ENCODE measurements around the gene KHDC3L.

KHDC3L gene

GRCh38 chr6:73362358-73362757 is at the start of gene KHDC3L:
TSS of gene KHDC3L (plus strand) at chr6:73362658. CDS start at chr6:73362730, 72 bp downstream.
- DNase-seq, result no peak

- no peak for DNase-seq
Observed at GRCh38 chr6:73314577-73315492, 47.6 kb upstream of the KHDC3L start.

- DNase-seq, result no peak
Observed at GRCh38 chr6:73323323-73323722, 39.1 kb upstream of the KHDC3L start.

GRCh38 chr6:73325656-73326055 is 36.8 kb upstream of the KHDC3L start:
- no peak for DNase-seq

- DNase-seq, result no peak
Observed at GRCh38 chr6:73328790-73329189, 33.7 kb upstream of the KHDC3L start.

GRCh38 chr6:73329201-73329600 is 33.3 kb upstream of the KHDC3L start:
- no peak for DNase-seq

- DNase-seq, result no peak
Observed at GRCh38 chr6:73339340-73339739, 23.1 kb upstream of the KHDC3L start.

GRCh38 chr6:73340048-73340447 is 22.4 kb upstream of the KHDC3L start:
- DNase-seq, result no peak

GRCh38 chr6:73341335-73341734 is 21.1 kb upstream of the KHDC3L start:
- DNase-seq, result no peak

- no peak for DNase-seq
Observed at GRCh38 chr6:73342174-73342573, 20.3 kb upstream of the KHDC3L start.

GRCh38 chr6:73343164-73343563 is 19.3 kb upstream of the KHDC3L start:
- DNase-seq, result no peak

GRCh38 chr6:73348550-73349204 is 13.8 kb upstream of the KHDC3L start:
- DNase-seq, result no peak

GRCh38 chr6:73349311-73349710 is 13.1 kb upstream of the KHDC3L start:
- no peak for DNase-seq

- no peak for DNase-seq
Observed at GRCh38 chr6:73353636-73354593, 8.5 kb upstream of the KHDC3L start, which contains the start of gene DPPA5. TSS of gene DPPA5 (minus strand) at chr6:73354276. CDS start at chr6:73354225, 51 bp downstream.

GRCh38 chr6:73362869-73363536 is 545 bp downstream of the KHDC3L start:
- DNase-seq, result no peak

GRCh38 chr6:73363537-73363875 is 1.0 kb downstream of the KHDC3L start:
- DNase-seq, result no peak

GRCh38 chr6:73364121-73364520 is 1.7 kb downstream of the KHDC3L start:
- no peak for DNase-seq

GRCh38 chr6:73364549-73364948 is 2.1 kb downstream of the KHDC3L start:
- no peak for DNase-seq

GRCh38 chr6:73367761-73368355 is 5.4 kb downstream of the KHDC3L start:
- no peak for DNase-seq

GRCh38 chr6:73368675-73369074 is 6.2 kb downstream of the KHDC3L start:
- DNase-seq, result no peak

- no peak for DNase-seq
Observed at GRCh38 chr6:73369157-73369556, 6.7 kb downstream of the KHDC3L start.

- DNase-seq, result no peak
Observed at GRCh38 chr6:73369563-73369962, 7.1 kb downstream of the KHDC3L start, which contains the start of gene OOEP. TSS of gene OOEP (minus strand) at chr6:73369897. CDS start at chr6:73369792, 105 bp downstream.
